Middle frontal gyrus (tissue), 1 donor: ENCODE results near the gene FZD2.
"Not testable (repeated sequence)": the region's sequence is repeated elsewhere in the genome, so short reads cannot be mapped to it uniquely, and the experiment has no call there.

Experiments
- DNase-seq: peaks from one replicate; pipeline ENCODE4 v3.0.0-alpha.2; 2015; ENCODE audit warnings: low spot score; ENCODE audit errors: extremely low spot score

The FZD2 gene

DNA sequence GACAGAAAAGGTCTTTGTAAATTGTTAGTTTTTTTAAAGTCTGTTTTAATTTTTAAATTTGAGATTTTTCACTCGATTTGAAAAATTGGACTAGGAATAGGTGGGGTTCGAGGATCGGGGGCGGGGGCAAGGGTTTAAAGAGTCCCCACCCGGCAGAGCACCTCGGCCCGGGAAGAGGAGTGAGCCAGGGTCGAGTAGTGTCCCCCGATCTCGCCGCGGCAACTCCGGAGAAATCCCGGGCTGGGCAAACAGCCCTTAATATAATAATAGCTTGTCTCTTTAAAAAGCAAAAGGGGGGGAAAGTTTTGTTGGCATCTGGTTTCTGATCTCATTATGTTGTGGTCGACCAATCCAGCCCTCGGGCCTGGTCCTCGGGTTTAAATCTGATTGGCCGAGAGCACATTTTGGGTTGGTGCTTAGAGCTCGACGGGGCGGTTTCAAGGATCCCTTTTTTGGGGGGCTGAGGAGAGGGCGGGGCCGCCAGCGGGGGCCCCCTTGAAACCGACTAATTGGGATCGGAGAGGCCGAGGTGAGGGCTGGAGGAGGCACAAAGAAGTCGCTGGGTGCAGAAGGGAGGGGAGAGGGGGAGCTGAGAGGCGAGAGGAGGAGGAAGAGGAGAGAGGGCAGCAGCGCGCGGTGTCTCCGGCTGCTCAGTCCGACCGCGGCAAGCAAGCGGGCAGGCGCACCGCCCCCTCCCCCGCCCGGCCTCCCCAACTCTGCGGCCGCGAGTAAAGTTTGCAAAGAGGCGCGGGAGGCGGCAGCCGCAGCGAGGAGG is at the start of gene FZD2:
Gene FZD2, plus strand, starts transcription at position 653 of the 775 bp plus-strand sequence. CDS start 205 bp downstream, outside the sequence.
- DNase-seq: peak; percentile 29

DNA sequence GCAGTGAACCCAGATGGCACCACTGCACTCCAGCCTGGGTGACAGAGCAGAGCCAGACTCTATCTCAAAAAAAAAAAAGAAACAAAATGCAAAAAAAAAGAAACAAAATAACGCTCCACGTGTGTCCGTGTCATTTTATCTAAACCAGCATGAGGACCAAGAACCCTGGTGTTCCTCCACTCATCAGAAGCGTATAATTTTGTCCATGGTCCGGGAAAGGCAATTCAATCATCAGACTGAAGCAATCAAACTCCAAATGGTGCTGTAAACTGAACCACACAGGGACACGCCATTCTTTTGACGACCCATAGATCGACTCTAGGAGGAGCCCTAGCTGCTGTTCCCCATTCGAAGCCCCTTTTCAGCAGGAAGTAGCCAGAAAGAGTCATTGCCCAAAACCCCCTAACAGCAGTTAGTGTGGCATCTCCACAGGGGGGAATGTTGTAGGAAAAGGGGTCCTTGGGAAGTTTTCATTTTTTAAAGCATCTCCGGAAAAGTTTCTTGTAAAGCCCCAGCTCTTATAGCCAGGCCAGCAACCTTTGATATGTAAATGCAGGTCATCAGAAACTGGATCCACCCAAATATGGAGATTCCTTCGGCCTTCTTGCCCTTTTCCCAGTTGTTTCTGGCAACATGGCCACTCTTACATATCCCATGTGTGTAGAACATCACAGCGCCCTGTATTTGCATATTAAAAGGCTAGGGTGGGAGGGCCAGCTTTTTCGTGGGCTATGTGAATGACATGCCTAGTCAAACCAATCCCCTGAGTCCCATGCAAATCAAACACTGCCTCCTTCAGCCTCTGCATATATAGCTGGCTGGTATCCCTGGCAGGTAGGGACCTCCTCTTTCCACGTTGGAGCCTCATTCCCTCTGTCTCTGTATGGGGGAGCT is 45.8 kb upstream of the FZD2 start:
- DNase-seq: not testable (repeated sequence)

DNA sequence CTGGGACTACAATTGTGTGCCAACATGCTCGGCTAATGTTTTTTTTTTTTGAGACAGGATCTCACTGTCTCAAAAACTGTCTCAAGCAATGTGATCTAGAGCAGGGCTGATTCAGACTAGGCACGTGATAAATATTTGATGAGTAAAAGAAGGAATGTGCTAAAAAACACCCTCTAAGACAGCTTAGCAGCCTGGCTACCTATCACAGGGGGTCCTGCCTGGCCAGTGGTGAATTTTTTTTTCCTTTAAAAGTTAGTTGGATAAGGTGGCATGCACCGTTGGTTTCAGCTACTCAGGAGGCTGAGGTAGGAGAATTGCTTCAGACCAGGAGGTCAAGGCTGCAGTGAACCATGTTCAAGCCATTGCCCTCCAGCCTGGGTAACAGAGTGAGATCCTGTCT is 39.3 kb upstream of the FZD2 start:
- DNase-seq: no peak

DNA sequence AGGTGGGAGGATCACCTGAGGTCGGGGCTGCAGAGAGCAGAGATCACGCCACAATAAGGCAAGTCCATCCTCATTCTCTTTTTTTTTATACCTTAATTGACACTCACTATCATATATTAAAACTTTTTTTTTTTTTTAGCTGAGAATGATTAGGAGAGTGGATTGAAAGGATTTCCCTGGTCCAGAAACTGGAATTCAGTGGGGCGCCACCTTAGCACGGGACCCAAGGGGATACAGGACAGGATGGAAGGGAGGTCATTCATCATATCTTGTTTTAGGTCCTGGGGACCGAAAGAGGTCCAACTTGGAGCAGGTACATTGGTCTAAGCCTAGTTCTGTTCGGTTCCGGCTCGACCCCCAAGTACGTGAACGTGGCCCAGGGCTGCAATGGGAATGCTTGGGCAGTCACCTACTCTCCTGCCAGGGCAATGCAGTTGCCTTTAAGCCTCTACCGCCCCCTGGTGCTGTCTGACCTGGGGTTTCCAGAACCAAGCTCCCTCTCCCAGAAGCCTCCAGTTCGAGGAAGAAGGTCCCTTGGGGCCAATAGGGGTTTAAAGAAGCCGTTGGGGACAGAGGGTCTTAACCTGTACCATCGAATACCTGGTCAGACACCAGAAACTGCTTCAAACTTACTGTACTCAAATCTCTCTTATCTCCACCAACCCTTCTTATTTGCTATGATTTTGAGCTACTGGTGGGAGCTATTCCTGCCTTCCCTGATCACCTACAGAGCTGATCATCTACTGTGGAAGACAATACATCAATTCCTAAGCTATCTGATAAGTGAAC is 34.2 kb upstream of the FZD2 start:
- no peak for DNase-seq

DNA sequence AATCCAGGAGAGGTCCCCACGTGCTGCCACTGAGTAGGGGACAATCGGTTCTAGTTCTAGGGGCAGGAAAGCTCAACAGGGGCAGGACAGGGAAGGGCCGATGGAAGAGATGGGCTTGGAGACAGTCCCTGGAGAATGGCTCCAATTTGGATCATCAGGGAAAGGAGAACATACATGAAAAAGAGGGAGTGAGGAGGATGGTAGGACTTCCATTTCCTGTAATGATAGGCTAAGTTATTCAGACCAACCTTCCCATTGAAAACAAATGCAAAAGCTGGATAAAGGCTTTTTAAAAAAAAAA is 33.7 kb upstream of the FZD2 start:
- DNase-seq: no peak

DNA sequence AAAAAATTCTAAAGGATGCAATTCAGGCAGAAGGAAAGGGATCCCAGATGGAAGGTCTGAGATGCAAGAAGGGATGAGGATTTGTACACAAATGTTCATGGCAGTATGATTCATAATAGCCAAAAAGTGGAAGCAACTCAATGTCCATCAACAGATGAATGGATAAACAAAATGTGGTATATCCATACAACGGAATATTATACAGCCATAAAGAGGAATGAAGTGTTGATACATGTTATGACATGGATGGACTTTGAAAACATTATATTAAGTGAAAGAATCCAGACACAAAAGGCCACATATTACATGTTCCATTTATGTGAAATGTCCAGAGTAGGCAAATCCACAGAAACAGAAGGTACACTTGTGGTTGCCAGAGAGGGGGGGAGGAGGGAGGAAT is 30.2 kb upstream of the FZD2 start:
- DNase-seq: no peak

DNA sequence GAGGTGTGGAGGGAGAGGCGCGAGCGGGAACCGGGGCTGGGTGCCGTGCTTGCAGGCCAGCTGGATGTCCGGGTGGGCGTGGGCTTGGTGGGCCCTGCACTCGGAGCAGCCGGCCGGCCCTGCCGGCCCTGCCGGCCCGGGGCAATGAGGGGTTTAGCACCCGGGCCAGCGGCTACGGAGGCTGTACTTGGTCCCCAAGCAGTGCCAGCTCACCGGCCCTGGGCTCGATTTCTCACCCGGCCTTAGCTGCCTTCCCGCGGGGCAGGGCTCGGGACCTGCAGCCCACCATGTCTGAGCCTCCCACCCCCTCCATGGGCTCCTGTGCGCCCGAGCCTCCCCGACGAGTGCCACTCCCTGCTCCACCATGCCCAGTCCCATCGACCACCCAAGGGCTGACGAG is 29.3 kb upstream of the FZD2 start:
- no peak for DNase-seq

DNA sequence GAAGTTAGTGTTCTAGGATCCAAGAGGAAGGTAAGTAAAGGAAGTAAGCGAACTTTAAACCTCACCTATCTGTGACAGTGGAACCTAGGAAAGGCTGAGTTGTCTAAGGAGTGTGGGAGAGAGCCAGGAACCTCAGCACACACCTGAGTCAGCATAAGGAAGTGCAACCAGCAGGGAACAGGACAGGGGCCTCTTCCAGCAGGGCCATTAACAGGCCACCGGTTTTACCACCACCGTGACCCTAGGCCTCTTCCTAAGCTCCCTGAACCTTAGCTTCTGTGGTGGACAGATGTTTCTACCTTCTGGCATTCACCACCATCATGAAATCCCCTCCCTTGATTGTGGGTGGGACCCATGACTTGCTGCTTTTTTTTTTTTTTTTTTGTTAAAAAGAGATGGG is 27.4 kb upstream of the FZD2 start:
- no peak for DNase-seq

DNA sequence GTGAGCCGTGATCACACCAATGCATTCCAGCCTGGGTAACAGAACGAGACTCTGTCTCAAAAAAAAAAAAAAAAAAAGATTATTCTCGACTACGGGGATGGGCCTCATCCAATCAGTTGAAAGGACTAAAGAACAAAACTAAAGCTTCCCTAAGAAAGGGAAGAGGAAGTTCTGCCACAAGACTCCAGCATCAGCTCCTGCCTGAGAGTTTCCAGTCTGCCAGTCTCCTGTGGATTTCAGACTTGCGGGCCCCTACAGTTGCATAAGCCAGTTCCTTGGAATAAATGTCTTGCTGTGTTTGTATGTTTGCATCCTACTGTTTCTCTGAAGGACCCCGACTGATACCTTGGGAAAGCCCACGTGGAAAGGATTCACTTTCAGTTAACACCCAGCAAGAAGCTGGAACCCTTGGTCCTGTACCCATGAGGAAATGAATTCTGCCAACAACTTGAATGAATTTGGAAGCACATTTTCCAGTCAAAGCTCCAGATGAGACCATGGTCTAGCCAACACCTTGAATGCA is 26.3 kb upstream of the FZD2 start:
- DNase-seq: no peak

DNA sequence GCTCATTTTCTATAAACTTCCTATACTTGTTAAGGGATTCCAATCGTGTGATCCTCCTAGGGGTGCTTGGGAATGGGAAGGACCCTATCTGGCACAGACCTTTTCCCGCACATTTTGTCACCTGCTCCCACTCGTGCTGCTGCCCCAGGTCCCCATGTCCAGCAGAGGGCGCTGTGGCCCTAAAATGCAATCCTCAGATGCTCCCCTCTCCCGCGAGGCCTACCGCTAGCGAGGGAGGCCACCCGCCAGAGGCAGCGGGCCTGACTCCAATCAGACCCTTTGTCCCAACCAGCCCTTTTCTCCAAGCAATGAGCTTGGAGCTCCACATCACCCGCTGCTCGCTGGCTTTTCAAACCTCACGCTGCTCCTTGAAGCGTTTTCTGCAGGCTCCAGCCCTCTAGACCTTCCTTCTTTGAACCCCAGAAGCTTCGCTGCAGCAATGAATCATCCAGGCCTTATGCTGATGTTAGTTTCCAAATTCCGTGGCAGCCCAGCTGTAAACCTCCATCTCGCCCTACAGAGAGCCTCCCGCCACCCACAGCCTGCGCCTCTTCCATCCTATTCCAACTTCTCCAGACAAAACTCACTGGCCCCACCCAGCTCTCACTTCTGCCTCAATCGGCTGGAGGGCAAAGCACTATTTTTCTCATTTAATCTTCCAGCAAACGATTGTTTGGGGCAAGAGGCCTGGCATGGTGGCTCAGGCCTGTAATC is 23.6 kb upstream of the FZD2 start:
- peak; percentile 45 for DNase-seq

DNA sequence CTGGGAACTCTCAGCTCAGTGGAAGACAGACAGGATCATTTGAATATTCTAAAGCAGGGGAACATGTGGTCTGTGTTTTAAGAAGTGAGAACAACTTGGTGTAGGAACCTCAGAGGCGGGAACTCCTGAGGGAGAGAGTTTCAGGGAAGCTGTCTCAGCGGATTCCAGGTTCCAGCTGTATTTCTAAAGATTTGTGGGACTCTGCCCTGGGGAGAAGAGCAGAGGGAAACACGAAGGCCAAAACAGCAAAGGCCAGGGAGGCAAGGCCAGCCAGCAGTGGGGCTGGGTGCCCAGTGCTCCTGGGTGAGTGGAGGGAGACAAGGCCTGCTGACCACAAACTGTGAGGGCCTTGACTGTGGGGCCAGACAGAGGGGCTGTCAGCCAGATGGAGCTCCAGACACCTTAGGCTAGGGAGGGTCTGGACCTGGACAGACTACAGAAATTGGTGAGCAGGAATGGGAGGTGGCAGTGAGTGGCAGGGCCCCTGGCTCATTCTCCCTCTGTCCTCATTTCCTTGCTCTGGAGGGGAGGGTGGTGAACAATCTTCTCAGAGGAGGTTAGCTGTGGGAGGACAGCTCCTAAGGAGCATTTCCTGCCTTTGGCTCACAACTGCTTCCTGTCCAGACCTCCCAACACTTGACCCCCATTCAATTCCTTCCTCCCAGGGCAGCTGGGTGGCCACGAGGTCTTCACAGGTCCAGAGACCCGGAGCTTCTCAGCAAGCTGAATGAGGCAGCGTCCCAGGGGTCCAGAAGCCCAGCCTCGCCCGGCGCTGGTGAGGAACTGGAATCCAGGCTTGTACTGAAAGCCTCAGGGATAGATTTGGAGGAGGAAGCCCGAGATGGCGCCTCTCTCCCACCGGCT is 21.0 kb upstream of the FZD2 start:
- no peak for DNase-seq

DNA sequence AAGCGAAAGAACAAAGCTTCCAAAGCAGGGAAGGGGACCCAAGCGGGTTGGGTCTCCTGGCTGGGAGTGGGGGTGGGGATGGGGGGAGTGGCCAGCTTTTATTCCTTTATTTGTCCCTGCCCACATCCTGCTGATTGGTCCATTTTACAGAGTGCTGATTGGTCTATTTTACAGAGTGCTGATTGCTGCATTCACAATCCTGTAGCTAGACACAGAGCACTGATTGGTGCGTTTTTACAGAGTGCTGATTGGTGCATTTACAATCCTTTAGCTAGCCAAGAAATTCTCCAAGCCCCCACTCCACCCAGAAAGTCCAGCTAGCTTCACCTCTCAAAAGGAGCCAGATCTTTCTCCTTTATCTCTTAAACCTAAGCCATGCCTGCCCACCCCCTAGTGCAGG is 19.4 kb upstream of the FZD2 start:
- not testable (repeated sequence) for DNase-seq

DNA sequence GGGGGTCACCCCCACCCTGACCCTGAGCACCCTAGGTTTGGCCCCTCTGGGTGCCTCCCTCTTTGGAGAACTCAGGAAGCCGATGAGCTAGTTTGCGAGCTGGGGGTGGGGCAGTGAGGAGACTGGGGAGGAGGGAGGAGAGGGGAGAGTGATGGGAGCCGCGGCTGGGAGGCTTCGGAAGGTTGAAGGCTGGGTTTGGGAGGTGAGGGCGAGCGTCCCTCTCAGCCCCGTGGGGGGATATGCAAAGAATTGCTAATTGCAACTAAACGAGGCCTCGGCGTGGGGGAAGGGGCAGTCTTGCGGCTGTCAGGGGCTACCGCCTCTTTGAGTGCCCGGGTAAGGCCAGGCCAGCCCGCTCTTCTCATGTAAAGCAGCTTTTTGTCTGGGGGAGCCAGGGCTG is 17.6 kb upstream of the FZD2 start:
- DNase-seq: no peak

DNA sequence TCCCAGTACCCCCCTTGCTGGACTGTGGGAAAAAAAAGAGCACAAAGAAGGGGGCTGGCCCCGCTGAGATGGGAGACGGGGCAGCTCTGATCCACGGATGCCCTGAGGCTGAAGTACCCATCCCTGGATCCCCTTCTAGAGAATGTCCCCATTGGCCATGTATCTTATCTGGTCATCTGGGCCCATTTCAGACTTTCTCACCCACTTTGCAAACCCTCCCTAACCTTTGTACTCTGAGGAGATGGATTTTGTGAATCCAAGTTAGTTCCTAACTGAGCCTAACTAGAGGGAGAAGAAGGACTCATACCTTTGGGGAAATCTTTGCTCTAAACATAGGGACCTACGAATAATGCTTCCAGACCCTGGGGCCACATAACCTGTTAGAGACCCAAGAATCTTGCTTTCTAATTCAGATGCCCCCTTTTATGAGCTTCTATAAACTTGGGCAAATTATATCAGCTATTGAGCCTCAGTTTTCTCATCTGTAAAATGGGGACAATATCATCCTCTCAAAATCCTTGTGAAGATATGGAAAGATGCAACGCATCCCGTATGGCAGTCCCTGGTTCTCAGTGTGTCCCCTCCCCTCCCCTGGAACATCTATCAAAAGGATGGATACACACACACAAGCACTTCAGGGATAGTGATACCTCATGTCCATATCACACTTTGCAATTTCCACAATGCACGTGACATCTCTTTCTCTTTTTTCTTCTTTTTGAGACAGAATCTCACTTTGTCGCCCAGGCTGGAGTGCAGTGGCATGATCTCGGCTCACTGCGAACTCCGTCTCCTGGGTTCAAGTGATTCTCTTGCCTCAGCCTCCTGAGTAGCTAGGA is 16.8 kb upstream of the FZD2 start:
- no peak for DNase-seq

DNA sequence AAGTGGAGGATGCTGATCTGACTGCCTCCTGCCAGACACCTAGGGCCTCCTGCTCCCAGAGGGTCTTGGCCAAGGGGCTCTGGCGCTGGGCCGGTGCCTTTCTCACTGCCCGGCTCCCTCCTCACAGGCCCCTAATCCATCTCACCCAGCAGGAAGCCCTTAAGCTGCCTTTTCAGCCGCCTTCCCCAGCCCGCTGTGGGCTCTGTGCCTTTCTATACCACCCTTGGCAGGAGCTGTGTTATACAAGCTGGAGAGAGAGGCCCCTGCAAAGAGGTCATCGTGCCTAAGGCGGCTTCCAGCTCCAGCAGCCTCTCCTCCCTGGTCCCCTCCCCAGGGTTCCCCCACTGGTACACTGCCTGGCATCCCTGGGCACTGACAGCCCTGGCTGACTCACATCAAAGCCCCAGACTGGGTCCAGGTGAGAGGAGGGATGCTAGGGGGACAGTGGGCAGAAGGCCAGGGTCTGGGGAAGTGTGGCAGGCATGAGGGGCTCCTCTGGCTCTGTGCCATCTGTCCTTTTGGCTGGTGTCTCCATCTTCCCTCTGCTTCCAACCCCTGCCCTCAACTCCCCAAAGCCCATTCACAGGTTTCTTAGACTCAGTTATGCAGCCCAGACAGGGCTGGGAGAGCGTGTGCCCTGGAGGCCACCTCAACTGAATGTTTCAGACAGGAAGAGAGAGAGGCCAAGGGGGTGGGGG is 15.3 kb upstream of the FZD2 start:
- no peak for DNase-seq

DNA sequence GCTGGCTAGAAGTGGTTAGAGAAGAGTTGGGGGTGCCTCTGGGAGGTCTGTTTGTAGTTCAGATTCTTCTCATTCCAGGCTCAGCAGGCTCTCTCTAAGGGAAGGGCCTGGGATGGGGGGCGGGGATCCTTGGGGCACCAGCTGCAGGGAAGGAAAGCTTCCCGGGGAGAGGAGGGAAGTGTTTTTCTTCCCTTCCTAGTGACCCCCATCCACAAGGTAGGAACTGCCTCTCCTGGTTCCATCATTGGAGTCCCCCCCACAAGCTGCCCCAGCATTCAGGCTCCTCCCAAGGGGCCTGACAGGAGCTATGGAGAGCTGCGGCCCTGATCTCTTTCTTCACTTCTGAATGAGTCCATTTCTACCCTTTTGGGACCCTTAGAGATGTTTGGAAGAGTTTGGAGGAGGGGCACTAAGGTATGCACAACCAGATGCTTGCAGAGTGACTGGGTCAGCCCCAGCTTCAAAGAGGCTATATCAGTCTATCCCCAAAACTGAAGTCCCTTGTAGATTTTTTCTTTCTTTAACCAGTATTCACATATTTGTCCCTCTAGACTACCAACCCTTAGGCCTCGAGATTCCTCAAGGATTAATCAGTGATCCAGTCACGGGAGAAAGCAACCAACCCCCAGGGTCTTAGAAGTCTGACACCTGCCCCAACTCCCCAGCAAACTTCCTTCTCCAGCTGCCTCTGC is 13.9 kb upstream of the FZD2 start:
- DNase-seq: no peak

DNA sequence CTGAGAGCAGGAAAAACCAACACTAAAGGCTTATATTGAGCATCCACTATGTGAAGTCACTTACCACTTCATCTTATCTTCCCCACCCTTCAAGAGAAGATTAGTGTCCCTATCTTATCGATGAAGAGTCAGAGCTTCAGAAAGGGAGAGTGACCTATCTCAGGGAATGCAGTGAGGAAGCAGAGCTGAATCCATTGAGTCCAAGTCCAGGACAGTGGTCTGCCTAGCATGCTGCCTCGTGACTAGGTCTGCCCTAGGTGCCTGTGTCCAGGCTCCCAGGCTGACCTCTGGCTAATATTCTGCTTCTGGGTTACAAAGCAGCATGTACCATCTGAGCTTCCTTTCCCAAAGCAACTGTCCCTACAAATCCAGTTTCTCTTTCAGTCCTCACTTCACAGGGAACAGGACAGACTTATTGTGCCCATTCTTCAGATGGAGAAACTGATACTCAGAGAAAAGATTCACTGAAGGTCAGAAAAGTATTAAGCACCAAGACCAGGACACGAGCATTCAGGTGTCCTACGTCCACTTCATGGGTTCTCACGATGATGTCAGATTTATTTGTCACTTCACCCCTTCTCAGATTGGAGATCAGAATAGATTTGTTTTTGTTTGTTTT is 13.3 kb upstream of the FZD2 start:
- no peak for DNase-seq
